Measurements from ENCODE around the gene TTLL7.

DNA sequence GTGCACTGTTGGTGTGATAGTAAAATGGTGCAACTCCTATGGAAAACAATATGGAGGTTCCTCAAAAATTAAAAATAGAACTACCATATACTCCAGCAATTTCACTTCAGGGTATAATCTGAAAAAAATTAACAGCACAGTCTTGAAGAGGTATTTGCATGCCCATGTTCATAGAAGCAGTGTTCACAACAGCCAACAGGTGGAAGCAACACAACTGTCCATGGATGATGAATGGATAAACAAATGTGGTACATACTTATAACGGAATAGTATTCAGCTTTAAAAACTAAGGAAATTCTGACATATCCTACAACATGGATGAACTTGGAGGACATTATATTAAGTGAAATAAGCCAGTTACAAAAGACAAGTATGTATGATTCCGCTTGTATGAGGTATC, 8.2 kb downstream of the TTLL7 start:
- TF ChIP-seq, protein P1, sequence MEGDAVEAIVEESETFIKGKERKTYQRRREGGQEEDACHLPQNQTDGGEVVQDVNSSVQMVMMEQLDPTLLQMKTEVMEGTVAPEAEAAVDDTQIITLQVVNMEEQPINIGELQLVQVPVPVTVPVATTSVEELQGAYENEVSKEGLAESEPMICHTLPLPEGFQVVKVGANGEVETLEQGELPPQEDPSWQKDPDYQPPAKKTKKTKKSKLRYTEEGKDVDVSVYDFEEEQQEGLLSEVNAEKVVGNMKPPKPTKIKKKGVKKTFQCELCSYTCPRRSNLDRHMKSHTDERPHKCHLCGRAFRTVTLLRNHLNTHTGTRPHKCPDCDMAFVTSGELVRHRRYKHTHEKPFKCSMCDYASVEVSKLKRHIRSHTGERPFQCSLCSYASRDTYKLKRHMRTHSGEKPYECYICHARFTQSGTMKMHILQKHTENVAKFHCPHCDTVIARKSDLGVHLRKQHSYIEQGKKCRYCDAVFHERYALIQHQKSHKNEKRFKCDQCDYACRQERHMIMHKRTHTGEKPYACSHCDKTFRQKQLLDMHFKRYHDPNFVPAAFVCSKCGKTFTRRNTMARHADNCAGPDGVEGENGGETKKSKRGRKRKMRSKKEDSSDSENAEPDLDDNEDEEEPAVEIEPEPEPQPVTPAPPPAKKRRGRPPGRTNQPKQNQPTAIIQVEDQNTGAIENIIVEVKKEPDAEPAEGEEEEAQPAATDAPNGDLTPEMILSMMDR (IDR thresholded peaks at IDR 0.05; ENCODE audit: low read length): no peak
- no peak for TF ChIP-seq EZH2 (IDR thresholded peaks at IDR 0.05; ENCODE audit: borderline replicate concordance, low read length)
